HEK293T (cell line): Measurements from ENCODE around the gene ARHGAP40.
A peak's percentile ranks its signal among the peaks of the same experiment; 100 is the strongest.

ENCODE experiments used
- CTCF ChIA-PET: fragments of 350-600 bp; formaldehyde crosslinking; extraction: SDS; loops from one replicate; lab custom pipeline; 2021; ENCODE audit warnings: antibody characterized with exemption, inconsistent platforms; lab: Yijun Ruan, JAX
- POLR2A ChIA-PET: fragments of 350-600 bp; formaldehyde crosslinking; extraction: SDS; loops from one replicate; lab custom pipeline; 2020; ENCODE audit warnings: antibody characterized with exemption, inconsistent platforms; lab: Yijun Ruan, JAX
- DNase-seq: peaks from one replicate; pipeline ENCODE4 v3.0.0; 2012; ENCODE audit warnings: mixed read lengths; ENCODE audit errors: extremely low spot score
- ARNT ChIP-seq: fragments of 450-650 bp; IDR thresholded peaks from 2 replicates; pipeline ENCODE4 v1.6.1; 2017; ENCODE audit warnings: mild to moderate bottlenecking
- BHLHE40 ChIP-seq: fragments of 450-650 bp; IDR thresholded peaks from 2 replicates; pipeline ENCODE4 v1.6.1; 2016; ENCODE audit warnings: mild to moderate bottlenecking, moderate library complexity, borderline replicate concordance
- CTBP1 ChIP-seq: fragments of 450-650 bp; IDR thresholded peaks from 2 replicates; pipeline ENCODE4 v1.6.1; 2016; ENCODE audit warnings: borderline replicate concordance
- ELF4 ChIP-seq: fragments of 450-650 bp; IDR thresholded peaks from 2 replicates; pipeline ENCODE4 v1.6.1; 2017; ENCODE audit warnings: antibody characterized with exemption
- FOXA1 ChIP-seq: fragments of 450-650 bp; IDR thresholded peaks from 2 replicates; pipeline ENCODE4 v1.6.1; 2016; ENCODE audit warnings: mild to moderate bottlenecking
- FOXK2 ChIP-seq: fragments of 450-650 bp; IDR thresholded peaks from 2 replicates; pipeline ENCODE4 v1.6.1; 2016; ENCODE audit warnings: mild to moderate bottlenecking
- FOXM1 ChIP-seq: fragments of 450-650 bp; IDR thresholded peaks from 2 replicates; pipeline ENCODE4 v1.6.1; 2017; ENCODE audit warnings: mild to moderate bottlenecking, borderline replicate concordance
- HDGF ChIP-seq: fragments of 450-650 bp; IDR thresholded peaks from 2 replicates; pipeline ENCODE4 v1.6.1; 2017; ENCODE audit warnings: antibody characterized with exemption, borderline replicate concordance
- L3MBTL2 ChIP-seq: fragments of 450-650 bp; conservative IDR thresholded peaks from 2 replicates; pipeline ENCODE4 v1.6.1; 2016; ENCODE audit warnings: mild to moderate bottlenecking
- LEF1 ChIP-seq: fragments of 450-650 bp; IDR thresholded peaks from 2 replicates; pipeline ENCODE4 v1.6.1; 2017; ENCODE audit warnings: mild to moderate bottlenecking, borderline replicate concordance
- NFRKB ChIP-seq: fragments of 450-650 bp; IDR thresholded peaks from 2 replicates; pipeline ENCODE4 v1.6.1; 2016; ENCODE audit warnings: mild to moderate bottlenecking, moderate library complexity
- SP1 ChIP-seq: fragments of 450-650 bp; IDR thresholded peaks from 2 replicates; pipeline ENCODE4 v1.6.1; 2017
- SUZ12 ChIP-seq: fragments of 450-650 bp; IDR thresholded peaks from 2 replicates; pipeline ENCODE4 v1.6.1; 2016; ENCODE audit warnings: mild to moderate bottlenecking
- TARDBP ChIP-seq: fragments of 450-650 bp; IDR thresholded peaks from 2 replicates; pipeline ENCODE4 v1.6.1; 2016
- ZNF384 ChIP-seq: fragments of 450-650 bp; IDR thresholded peaks from 2 replicates; pipeline ENCODE4 v1.6.1; 2016
- TF ChIP-seq, protein P1 (sequence below): fragments of 450-650 bp; IDR thresholded peaks from 2 replicates; pipeline ENCODE4 v1.6.1; 2016

The ARHGAP40 gene

DNA sequence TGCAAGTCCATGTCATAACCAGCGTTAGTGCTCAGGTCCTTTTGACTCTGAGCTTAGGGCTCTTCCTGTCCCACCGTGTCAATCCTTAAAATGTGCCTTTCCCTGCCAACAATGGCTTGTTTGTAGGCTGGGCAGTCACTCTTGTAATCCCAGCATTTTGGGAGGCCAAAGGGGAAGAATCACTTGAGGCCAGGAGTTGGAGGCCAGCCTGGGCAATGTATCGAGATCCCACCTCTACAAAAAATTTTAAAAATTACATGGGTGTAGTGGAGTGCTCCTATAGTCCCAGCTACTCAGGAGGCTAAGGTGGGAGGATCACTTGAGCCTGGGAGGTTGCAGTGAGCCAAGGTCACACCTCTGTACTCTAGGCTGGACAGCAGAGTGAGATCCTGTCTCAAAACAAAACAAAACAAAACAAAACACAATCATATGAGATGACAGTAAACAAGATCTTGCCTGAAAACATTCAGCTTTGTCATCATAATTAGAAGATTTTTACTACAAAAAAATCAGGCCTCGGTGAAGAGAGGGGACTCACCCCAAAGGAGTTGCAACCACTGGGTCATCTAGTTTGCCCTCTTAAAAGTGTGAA lies 70.2 kb downstream of the ARHGAP40 start:
- POLR2A ChIA-PET: no interaction called here
- CTCF ChIA-PET: interaction anchor here (1.2 kb wide), 1 partner anchor 13 kb away, joined by 3 read pairs; no protein-coding TSS in a partner anchor
- TF ChIP-seq HDGF: no peak
- no peak for TF ChIP-seq BHLHE40
- no peak for TF ChIP-seq NFRKB
- no peak for TF ChIP-seq LEF1
- DNase-seq: no peak

DNA sequence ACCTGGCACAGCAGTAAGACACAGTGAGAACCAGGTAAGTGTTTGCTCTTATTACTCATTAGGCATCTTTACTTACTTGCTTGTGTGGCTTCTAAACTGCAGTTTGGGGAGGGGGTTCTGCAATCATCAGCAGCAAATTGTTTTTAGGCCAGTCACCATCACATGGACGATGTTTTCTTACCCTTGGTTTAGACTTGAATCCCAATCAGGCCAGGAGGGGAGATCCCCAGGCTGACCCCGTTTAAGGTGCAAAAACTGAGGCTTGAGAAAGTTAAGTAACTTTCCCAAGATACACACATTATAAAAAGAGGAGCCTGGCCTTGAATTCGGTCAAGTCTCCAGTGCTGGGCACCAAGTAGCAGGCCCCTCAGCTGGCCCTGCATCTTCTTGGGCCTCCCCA lies 70.9 kb downstream of the ARHGAP40 start:
- ChIA-PET CTCF (interaction anchor here (2.1 kb wide), 1 partner anchor 14 kb away, joined by 14 read pairs; no protein-coding TSS in a partner anchor), POLR2A (interaction anchor here (1.7 kb wide), 1 partner anchor 14 kb away, joined by 6 read pairs; no protein-coding TSS in a partner anchor)
- TF ChIP-seq ZNF384: no peak
- TF ChIP-seq SP1: no peak
- no peak for TF ChIP-seq FOXA1
- TF ChIP-seq, protein P1, sequence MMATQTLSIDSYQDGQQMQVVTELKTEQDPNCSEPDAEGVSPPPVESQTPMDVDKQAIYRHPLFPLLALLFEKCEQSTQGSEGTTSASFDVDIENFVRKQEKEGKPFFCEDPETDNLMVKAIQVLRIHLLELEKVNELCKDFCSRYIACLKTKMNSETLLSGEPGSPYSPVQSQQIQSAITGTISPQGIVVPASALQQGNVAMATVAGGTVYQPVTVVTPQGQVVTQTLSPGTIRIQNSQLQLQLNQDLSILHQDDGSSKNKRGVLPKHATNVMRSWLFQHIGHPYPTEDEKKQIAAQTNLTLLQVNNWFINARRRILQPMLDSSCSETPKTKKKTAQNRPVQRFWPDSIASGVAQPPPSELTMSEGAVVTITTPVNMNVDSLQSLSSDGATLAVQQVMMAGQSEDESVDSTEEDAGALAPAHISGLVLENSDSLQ: no peak
- TF ChIP-seq TARDBP: no peak
- TF ChIP-seq BHLHE40: no peak
- no peak for TF ChIP-seq L3MBTL2
- TF ChIP-seq ARNT: no peak
- no peak for TF ChIP-seq FOXK2
- no peak for TF ChIP-seq NFRKB
- no peak for TF ChIP-seq FOXM1
- TF ChIP-seq ELF4: no peak
- no peak for DNase-seq

DNA sequence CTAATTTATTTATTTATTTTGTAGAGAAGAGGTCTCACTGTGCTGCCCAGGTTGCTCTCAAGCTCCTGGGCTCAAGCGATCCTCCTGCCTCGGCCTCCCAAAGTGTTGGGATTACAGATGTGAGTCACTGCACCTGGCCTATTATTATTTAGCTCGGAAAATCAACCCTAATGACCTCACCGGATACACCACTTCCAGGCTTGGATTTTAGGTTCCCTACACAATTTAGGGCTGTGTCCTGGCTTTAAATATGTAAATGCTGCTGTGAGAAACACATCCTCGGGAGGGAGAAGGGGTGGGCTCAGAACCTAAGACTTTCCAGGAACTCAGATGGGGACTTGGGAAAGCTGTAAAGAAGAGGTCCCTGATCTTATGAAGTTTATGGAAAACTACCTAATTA lies 71.7 kb downstream of the ARHGAP40 start:
- DNase-seq: no peak
- ChIA-PET CTCF (interaction anchor here (0.6 to 2.1 kb wide), 2 partner anchors 14 to 78 kb away, joined by 3 to 14 read pairs; no protein-coding TSS in a partner anchor), POLR2A (interaction anchor here (1.7 kb wide), 1 partner anchor 14 kb away, joined by 6 read pairs; no protein-coding TSS in a partner anchor)
- TF ChIP-seq FOXM1 (no peak), L3MBTL2 (no peak), NFRKB (no peak), ZNF384 (no peak), CTBP1 (no peak), ELF4 (no peak), SUZ12 (no peak), FOXA1 (no peak), SP1 (no peak), BHLHE40 (no peak), ARNT (no peak)

DNA sequence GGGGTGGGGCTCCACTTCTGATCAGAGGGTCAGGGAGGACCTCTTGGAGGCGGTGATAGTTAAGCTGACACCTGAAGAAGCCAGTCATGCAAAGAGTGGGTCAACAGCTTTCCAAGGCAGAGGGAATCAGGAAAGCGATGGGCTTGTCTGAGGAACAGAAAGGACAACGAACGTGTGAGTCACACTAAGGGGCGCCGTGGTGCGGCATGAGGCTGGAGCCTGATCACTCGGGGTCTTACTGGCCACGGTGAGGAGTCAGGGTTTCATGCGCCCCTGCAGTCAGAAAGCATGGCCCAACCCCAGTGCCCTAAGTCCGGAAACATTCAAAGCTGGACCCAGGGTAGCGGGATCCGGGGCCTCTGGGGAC lies 72.1 kb downstream of the ARHGAP40 start:
- ChIA-PET POLR2A (interaction anchor here (1.0 to 1.7 kb wide), 3 partner anchors 15 to 45 kb away, joined by 3 to 6 read pairs (median 4); no protein-coding TSS in a partner anchor), CTCF (interaction anchor here (0.6 to 2.1 kb wide), 2 partner anchors 15 to 78 kb away, joined by 3 to 14 read pairs; no protein-coding TSS in a partner anchor)
- TF ChIP-seq LEF1: no peak
- peak; percentile 34 for DNase-seq

DNA sequence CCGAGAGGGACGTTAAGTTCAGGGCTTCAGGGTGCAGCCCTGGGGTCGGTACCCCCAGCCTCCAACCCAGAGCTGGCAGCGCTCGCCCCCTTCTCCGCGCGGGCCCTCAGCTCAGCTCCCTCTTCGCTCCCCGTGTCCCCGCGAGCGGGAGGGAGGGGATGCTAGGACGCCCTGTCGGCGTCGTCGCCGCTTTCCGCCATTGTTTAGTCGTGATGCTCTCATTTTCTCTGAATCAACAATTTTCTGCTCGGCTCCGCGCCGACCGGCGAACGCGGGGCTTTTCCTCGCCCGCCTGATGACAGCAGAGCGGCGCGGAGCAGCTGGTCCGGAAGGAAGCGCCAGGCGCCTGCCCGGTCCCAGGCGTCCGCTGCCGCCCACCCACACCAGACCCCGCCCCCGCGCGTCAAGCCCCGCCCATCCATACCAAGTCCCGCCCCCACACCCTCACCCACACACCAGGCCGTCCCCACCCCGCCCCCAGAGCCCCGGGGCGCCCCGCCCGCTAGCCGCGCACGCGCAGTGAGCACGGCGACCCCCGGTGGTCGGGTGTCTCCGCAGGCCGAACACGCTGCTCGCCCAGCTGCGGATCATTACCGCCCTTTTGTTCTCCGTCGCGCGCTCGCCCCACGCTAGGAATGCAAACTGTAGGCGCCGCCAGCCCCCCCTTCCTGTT lies 72.6 kb downstream of the ARHGAP40 start:
- CTCF ChIA-PET: interaction anchor here (2.1 kb wide), 1 partner anchor 15 kb away, joined by 14 read pairs; no protein-coding TSS in a partner anchor

DNA sequence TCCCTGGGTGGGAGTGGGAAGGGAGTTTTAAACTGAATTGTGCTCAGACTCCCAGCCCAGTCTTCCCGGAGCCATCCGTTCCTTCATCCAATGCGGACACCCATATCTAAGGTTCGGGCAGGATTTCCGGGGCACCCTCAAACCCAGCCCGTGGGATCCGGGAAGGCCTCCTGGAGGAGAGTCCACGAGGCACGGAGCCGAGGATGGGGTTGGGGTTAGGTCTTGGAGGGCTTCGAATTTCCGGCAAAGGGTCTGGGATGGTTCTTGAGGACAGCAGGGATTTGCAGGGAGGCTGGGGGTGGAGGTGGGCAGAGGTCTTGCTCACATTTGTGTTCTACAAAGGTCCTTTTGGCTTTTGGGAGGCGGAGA lies 73.1 kb downstream of the ARHGAP40 start:
- CTCF ChIA-PET: interaction anchor here (2.1 kb wide), 1 partner anchor 16 kb away, joined by 14 read pairs; no protein-coding TSS in a partner anchor

More for the DNA sequence above, 72.6 kb downstream of the ARHGAP40 start:
- TF ChIP-seq ELF4: no peak
- TF ChIP-seq L3MBTL2: peak; percentile 59
- peak; percentile 95 for DNase-seq
- POLR2A ChIA-PET: interaction anchor here (1.0 to 1.7 kb wide), 3 partner anchors 15 to 44 kb away, joined by 3 to 6 read pairs (median 4); no protein-coding TSS in a partner anchor

DNA sequence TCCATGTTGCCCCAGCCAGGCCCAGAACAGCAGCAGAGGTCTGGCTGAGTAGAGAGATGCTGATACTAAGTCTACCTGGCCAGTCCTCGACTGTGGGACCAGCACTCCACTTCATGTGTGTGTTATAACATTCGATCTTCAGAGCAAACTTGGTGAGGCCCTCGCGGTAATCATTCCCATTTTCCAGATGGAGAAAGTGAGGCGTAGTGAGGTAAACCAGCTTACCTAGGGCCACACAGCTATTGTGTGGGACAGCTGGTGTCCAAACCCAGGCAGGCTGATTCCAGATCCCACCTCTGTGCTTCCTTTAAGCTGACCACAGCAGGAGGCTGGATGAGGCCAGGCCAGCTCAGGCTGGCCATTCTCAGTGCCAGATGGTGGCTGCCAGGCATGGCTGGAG lies 75.0 kb downstream of the ARHGAP40 start:
- POLR2A ChIA-PET: no interaction called here
- CTCF ChIA-PET: no interaction called here
- DNase-seq: no peak
- TF ChIP-seq ZNF384 (no peak), SP1 (no peak), HDGF (no peak), LEF1 (no peak), TARDBP (no peak), BHLHE40 (no peak), FOXM1 (no peak), SUZ12 (no peak), CTBP1 (no peak), ARNT (no peak), FOXK2 (no peak), ELF4 (no peak), FOXA1 (no peak), NFRKB (no peak), L3MBTL2 (no peak)
- TF ChIP-seq, protein P1: no peak

More for the DNA sequence above, 73.1 kb downstream of the ARHGAP40 start:
- no peak for DNase-seq
- TF ChIP-seq, protein P1: no peak
- TF ChIP-seq FOXK2 (no peak), SP1 (no peak), CTBP1 (no peak), LEF1 (no peak)
- POLR2A ChIA-PET: interaction anchor here (1.2 kb wide), 1 partner anchor 44 kb away, joined by 4 read pairs; no protein-coding TSS in a partner anchor
